GM12801 (cell line): ENCODE data around the gene AMH.

ENCODE experiments used
- TF ChIP-seq, protein P1 (sequence below): IDR thresholded peaks from one replicate; pipeline ENCODE4 v1.5.1; 2011; ENCODE audit warnings: control low read depth; ENCODE audit not compliant: insufficient read length; ENCODE audit errors: extremely low read depth

The AMH gene

DNA sequence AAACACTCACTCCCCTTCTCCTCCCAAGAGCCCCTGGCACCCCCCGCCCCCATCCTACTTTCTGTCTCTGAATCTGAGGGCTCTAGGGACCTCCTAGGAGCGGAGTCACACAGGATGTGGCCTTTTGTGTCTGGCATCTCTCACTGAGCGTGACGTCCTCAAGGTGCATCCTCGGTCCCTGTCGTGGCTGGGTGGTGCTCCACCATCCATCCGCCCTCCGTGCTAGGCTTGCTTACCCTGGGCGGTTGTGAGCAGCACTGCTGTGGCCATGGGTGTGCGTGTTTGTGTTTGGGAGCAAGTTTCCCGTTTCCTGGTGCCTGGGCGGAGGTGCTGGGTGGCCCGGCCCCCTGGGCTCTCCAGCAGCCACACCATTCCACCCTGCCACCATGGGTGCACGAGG is 25.2 kb upstream of the AMH start:
- TF ChIP-seq, protein P1, sequence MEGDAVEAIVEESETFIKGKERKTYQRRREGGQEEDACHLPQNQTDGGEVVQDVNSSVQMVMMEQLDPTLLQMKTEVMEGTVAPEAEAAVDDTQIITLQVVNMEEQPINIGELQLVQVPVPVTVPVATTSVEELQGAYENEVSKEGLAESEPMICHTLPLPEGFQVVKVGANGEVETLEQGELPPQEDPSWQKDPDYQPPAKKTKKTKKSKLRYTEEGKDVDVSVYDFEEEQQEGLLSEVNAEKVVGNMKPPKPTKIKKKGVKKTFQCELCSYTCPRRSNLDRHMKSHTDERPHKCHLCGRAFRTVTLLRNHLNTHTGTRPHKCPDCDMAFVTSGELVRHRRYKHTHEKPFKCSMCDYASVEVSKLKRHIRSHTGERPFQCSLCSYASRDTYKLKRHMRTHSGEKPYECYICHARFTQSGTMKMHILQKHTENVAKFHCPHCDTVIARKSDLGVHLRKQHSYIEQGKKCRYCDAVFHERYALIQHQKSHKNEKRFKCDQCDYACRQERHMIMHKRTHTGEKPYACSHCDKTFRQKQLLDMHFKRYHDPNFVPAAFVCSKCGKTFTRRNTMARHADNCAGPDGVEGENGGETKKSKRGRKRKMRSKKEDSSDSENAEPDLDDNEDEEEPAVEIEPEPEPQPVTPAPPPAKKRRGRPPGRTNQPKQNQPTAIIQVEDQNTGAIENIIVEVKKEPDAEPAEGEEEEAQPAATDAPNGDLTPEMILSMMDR: no peak

DNA sequence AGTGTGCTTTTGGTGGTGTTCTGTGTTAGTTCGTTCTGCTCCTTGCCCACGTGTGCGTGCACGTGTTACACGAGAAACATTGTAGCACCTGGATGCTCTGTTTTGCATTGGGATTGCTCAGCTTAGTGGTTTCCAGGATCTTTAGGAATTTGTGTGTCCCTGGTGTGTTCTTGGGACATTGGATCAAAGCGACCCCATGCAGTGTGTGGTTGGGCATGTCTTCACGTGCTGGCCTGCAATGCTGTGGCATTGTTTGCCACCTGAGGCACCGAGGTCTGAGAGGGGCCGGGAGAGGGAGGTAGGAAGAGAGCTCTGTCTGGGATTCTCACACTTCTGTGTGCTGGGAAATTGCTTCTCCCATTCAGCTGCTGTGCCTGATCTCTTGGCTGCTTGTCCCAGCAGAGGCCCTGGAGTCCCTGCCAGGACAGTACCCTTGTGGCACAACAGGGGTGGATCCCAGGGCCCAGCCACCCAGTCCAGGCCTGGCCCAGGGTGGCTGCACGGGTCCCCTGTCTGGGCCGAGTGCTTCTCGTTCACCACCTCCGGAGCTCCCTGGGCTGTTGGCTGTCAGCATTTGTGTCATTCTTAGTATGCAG is 24.3 kb upstream of the AMH start:
- TF ChIP-seq, protein P1: no peak

DNA sequence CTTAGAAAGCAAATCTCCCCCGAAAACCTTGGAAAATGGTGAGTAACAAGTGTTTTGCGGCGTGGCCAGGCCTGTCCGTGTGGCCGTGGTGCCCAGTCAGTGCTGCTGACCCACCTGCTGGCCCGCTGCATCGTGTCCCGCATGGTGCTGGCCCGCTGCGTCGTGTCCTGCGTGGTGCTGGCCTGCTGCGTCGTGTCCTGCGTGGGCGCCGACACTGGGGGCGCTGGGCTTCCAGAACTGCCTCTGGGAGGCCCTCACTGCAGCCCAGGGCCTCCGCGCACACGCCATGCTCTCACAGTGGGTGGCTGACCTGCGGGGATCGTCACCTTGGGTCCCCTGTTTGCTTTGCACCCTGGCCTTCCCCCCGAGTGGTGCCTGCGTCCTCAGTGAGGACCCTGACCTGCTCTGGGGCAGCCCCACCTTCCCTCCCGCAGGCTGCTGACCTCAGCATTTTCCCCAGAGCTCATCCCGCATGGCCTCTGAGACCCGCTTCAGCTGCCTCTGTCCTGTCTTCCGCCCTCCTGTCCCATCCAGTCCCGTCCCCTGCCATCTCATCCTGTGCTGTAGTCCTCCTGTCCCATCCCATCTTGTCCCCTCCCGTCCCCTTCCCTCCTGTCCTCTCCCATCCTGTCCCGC is 23.6 kb upstream of the AMH start:
- TF ChIP-seq, protein P1: no peak

DNA sequence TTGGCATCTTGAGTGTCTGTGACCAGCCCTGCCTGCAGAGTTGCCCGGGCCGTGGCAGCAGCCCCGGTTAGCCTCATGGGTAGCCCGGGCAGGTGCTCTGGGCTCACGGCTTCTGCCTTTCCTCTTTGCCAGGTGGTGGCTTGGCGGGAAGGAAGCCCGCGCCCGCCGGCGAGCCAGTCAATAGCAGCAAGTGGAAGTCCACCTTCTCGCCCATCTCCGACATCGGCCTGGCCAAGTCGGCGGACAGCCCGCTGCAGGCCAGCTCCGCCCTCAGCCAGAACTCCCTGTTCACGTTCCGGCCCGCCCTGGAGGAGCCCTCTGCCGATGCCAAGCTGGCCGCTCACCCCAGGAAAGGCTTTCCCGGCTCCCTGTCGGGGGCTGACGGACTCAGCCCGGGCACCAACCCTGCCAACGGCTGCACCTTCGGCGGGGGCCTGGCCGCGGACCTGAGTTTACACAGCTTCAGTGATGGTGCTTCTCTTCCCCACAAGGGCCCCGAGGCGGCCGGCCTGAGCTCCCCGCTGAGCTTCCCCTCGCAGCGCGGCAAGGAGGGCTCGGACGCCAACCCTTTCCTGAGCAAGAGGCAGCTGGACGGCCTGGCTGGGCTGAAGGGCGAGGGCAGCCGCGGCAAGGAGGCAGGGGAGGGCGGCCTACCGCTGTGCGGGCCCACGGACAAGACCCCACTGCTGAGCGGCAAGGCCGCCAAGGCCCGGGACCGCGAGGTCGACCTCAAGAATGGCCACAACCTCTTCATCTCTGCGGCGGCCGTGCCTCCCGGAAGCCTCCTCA is 22.9 kb upstream of the AMH start:
- TF ChIP-seq, protein P1: no peak

DNA sequence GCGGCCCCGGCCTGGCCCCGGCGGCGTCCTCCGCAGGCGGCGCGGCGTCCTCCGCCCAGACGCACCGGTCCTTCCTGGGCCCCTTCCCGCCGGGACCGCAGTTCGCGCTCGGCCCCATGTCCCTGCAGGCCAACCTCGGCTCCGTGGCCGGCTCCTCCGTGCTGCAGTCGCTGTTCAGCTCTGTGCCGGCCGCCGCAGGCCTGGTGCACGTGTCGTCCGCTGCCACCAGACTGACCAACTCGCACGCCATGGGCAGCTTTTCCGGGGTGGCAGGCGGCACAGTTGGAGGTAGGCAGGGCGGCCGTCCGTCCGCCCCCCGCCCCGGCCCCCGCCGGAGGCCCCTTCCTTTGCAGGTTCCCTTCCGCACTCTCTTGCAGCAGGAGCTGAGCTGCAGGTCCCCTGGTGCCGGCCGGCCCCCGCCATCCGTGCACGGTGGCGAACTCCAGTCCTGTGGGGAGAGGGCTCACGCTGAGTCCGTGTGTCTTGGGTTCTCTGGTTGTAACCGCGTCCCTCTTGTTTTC is 22.2 kb upstream of the AMH start:
- TF ChIP-seq, protein P1: no peak

DNA sequence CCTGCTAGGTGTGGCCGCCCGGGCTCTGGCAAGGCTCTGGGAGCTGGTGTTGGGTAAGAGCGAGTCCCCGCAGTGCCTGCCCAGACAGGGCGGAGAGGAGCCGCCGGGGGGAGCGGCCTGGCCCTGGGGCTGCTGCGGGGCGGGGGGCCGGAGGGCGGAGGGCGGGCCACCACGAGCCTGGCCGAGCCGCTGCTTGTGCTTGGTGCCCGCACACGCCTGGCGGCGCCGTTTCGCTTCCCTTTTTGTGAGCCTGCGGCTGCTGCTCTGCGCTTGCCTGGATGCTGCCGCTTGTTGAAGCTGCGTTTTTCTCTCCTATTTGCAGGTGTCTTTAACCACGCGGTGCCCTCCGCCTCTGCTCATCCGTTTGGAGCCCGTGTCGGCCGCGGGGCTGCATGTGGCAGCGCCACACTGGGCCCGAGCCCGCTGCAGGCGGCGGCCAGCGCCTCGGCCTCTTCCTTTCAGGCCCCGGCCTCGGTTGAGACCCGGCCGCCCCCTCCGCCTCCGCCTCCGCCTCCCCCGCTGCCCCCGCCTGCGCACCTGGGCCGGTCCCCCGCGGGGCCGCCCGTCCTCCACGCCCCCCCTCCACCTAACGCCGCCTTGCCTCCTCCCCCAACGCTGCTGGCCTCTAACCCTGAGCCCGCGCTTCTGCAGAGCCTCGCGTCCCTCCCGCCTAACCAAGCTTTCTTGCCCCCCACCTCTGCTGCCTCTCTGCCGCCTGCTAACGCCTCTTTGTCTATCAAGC is 21.5 kb upstream of the AMH start:
- TF ChIP-seq, protein P1: no peak
